Ishikawa (cell line): ENCODE results near the gene KLK11.

Experiments used
- CEBPB ChIP-seq: IDR thresholded peaks from 2 replicates; pipeline ENCODE4 v1.6.1; 2012
- CREB1 ChIP-seq: IDR thresholded peaks from 2 replicates; pipeline ENCODE4 v1.6.1; 2012; ENCODE audit warnings: low read depth
- EP300 ChIP-seq: IDR thresholded peaks from 2 replicates; pipeline ENCODE4 v1.6.1; 2012; ENCODE audit warnings: borderline replicate concordance
- FOXM1 ChIP-seq: IDR thresholded peaks from 2 replicates; pipeline ENCODE4 v1.6.1; 2012; ENCODE audit warnings: low read depth, borderline replicate concordance
- NFIC ChIP-seq: IDR thresholded peaks from 2 replicates; pipeline ENCODE4 v1.6.1; 2012
- RAD21 ChIP-seq: IDR thresholded peaks from 2 replicates; pipeline ENCODE4 v1.6.1; 2012; ENCODE audit warnings: low read depth
- TAF1 ChIP-seq: IDR thresholded peaks from 2 replicates; pipeline ENCODE4 v1.6.1; 2012; ENCODE audit warnings: low read depth, mild to moderate bottlenecking
- TCF12 ChIP-seq: IDR thresholded peaks from 2 replicates; pipeline ENCODE4 v1.6.1; 2012; ENCODE audit warnings: low read depth
- TEAD4 ChIP-seq: IDR thresholded peaks from 2 replicates; pipeline ENCODE4 v1.6.1; 2012
- YY1 ChIP-seq: IDR thresholded peaks from 2 replicates; pipeline ENCODE4 v1.6.1; 2012; ENCODE audit warnings: low read depth
- ZBTB7A ChIP-seq: IDR thresholded peaks from 2 replicates; pipeline ENCODE4 v1.6.1; 2012; ENCODE audit warnings: low read depth
- TF ChIP-seq, protein P1 (sequence below): IDR thresholded peaks from 2 replicates; pipeline ENCODE4 v1.6.1; 2012; ENCODE audit warnings: low read depth, mild to moderate bottlenecking
- TF ChIP-seq, protein P2 (sequence below): IDR thresholded peaks from 2 replicates; pipeline ENCODE4 v1.6.1; 2012

DNA sequence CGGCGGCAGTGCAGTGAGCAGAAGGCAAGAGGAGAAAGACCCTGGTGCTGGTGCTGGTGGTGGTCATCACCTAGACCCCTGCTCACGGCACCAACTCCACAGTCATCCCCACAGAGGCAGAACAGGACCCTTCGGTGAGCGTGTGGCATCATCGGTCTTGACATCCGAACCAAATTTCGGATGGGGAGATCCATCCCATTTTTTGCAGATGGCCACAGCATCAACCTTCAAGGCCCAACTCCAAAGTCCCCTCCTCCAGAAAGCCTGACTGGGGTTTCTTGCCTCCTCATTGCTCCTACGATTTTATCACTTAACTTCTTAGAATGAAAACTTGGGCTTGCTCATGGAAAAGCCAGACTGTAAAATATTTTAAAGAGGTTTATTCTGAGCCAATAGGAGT, 17.1 kb upstream of the KLK11 start:
- TF ChIP-seq RAD21 (no peak), EP300 (no peak), TAF1 (no peak), FOXM1 (no peak), NFIC (no peak), CEBPB (no peak), TCF12 (no peak), CREB1 (no peak), ZBTB7A (no peak), YY1 (no peak), TEAD4 (no peak)
- TF ChIP-seq, protein P1, sequence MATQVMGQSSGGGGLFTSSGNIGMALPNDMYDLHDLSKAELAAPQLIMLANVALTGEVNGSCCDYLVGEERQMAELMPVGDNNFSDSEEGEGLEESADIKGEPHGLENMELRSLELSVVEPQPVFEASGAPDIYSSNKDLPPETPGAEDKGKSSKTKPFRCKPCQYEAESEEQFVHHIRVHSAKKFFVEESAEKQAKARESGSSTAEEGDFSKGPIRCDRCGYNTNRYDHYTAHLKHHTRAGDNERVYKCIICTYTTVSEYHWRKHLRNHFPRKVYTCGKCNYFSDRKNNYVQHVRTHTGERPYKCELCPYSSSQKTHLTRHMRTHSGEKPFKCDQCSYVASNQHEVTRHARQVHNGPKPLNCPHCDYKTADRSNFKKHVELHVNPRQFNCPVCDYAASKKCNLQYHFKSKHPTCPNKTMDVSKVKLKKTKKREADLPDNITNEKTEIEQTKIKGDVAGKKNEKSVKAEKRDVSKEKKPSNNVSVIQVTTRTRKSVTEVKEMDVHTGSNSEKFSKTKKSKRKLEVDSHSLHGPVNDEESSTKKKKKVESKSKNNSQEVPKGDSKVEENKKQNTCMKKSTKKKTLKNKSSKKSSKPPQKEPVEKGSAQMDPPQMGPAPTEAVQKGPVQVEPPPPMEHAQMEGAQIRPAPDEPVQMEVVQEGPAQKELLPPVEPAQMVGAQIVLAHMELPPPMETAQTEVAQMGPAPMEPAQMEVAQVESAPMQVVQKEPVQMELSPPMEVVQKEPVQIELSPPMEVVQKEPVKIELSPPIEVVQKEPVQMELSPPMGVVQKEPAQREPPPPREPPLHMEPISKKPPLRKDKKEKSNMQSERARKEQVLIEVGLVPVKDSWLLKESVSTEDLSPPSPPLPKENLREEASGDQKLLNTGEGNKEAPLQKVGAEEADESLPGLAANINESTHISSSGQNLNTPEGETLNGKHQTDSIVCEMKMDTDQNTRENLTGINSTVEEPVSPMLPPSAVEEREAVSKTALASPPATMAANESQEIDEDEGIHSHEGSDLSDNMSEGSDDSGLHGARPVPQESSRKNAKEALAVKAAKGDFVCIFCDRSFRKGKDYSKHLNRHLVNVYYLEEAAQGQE, result no peak
- TF ChIP-seq, protein P2, sequence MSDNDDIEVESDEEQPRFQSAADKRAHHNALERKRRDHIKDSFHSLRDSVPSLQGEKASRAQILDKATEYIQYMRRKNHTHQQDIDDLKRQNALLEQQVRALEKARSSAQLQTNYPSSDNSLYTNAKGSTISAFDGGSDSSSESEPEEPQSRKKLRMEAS, result no peak
